C4-2B (cell line): ENCODE data around the gene TNRC18.

ENCODE experiments used
- H3K27ac ChIP-seq: fragments of 450-650 bp; 2 replicates; pipeline ENCODE4 v1.5.1; 2017
- ZFX ChIP-seq: fragments of 450-650 bp; IDR thresholded peaks from 2 replicates; pipeline ENCODE4 v1.6.1; 2017
- TF ChIP-seq, protein P1 (sequence below): fragments of 450-650 bp; conservative IDR thresholded peaks from 2 replicates; pipeline ENCODE4 v1.5.1; 2017; ENCODE audit warnings: mild to moderate bottlenecking

Gene TNRC18

DNA sequence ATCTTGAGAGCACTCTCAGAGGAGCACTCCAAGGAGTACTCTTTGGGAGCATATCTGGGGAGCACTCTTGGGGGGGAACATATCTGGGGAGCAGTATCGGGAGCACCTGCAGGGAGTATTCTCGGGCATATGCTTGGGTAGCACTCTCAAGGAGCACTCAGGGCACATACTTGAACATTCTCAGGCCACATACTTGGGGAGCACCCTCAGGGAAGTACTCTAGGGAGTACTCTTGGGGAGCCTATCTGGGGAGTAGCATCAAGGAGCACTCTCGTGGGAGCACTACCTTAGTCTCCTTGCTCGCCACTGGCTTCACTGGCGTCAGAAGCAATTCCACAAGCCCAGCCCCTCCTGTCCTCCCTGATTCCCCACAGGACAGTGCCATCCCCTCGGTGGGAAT, 31.5 kb upstream of the TNRC18 start:
- no peak for TF ChIP-seq ZFX
- TF ChIP-seq, protein P1, sequence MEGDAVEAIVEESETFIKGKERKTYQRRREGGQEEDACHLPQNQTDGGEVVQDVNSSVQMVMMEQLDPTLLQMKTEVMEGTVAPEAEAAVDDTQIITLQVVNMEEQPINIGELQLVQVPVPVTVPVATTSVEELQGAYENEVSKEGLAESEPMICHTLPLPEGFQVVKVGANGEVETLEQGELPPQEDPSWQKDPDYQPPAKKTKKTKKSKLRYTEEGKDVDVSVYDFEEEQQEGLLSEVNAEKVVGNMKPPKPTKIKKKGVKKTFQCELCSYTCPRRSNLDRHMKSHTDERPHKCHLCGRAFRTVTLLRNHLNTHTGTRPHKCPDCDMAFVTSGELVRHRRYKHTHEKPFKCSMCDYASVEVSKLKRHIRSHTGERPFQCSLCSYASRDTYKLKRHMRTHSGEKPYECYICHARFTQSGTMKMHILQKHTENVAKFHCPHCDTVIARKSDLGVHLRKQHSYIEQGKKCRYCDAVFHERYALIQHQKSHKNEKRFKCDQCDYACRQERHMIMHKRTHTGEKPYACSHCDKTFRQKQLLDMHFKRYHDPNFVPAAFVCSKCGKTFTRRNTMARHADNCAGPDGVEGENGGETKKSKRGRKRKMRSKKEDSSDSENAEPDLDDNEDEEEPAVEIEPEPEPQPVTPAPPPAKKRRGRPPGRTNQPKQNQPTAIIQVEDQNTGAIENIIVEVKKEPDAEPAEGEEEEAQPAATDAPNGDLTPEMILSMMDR, result no peak
- H3K27ac ChIP-seq, result no peak overlapping the region

DNA sequence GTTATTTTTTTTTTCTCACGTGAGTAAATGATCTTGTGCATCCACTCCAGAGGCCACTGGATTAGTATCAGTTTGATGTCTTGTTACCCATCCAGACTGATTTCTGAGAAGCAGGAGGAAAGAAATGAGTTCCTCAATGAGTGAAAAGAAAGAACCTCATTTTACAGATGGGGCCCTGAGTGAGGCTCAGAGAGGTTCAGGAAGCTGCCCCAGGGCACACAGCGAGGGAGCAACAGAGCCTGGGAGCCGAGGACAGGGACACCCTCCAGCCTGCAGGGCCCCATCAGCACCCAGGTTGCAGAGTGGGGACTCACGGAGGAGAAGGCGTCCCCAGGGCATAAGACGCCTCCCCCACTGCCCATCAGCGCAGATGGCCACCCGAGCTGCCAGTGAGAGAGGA, 30.9 kb upstream of the TNRC18 start:
- no peak overlapping the region for H3K27ac ChIP-seq
- TF ChIP-seq, protein P1, result no peak
- TF ChIP-seq ZFX, result no peak

DNA sequence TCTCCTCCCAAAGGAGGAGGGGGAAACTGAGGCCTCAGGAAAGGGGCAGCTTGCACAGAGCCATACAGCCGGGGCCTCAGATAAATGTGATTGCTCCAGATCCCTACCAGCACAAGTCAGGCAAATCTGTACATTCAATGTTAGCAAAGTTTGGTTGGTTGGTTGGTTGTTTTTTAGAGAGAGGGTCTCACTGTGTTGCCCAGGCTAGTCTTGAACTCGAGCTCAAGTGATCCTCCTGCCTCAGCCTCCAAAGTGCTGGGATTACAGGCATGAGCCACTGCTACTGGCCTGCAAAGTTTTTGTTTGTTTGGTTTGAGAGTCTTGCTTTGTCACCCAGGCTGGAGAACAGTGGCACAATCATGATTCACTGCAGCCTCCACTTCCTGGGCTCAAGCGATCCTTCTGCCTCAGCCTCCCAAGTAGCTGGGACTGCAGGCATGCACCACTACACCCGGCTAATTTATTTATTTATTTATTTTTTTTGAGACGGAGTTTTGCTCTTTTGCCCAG, 30.0 kb upstream of the TNRC18 start:
- H3K27ac ChIP-seq, result no peak overlapping the region
- TF ChIP-seq, protein P1, result no peak
- no peak for TF ChIP-seq ZFX

DNA sequence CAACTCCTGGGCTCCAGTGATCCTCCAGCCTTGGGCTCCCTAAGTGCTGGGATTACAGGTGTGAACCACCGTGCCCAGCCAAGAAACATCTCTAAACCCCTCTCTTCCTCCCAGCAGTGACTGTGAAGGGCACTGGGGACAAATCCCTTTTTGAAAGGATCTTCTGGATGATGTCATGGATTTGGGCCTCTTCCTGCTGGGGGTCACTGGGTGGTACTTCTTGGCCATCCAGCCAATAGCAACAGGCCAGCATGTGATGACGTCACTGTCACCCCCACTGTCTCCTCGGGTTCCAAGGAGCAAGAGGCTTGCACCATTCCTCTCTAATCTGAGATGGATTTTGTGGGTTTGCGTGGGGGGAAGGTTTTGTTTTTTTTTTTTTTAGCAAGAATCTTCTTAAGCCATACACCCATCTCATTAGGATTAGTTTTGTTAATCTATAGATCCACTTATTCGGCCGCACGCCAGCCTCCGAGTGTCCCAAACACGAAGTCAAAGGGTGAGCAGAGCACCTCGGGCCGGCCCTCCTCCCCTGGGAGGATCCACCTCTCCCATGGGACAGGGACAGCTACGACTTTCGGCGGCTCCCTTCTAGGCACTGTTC, 29.4 kb upstream of the TNRC18 start:
- TF ChIP-seq, protein P1, result no peak
- no peak for TF ChIP-seq ZFX
- H3K27ac ChIP-seq, result no peak overlapping the region

DNA sequence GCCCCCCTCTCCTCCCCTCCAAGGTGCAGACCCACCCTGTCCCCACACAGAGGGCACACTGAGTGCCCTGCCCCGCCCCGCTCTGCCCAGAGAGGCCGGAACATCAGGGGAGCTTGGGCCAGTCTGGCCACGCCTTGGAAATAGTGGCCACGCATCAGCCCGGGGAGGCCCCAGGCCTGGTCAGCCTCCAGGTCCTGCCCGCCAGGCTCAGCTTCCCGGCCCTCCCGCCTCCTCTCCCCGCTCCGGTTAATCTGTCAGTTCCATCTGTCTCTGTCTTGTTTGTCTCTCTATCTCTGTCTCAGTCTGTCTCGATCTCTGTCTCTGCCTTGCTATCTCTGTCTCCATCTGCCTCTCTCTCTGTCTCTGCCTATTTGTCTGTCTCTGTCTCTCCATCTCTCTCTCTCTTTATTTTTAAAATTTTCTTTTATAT, 28.9 kb upstream of the TNRC18 start:
- TF ChIP-seq, protein P1, result no peak
- no peak for TF ChIP-seq ZFX
- no peak overlapping the region for H3K27ac ChIP-seq

DNA sequence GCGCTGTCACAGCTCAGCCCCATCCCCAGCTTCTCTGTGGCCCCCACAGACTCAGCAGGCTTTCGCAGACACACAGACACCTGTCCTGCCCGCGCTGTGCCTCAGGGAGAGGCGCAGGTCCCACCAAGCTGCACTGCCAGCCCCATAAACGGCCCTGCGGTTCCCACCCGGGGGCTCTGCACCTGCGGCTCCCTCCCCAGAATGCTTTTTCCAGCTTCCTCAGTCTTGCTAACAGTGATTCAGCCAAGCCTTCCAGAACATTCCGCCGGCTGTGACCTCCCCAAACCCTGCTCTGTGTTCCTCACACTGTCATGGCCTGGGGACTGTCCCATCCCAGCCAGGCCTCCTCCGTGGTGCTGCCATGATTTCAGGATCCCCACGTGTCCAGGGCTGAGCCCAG, 27.8 kb upstream of the TNRC18 start:
- H3K27ac ChIP-seq, result no peak overlapping the region
- TF ChIP-seq, protein P1, result no peak
- no peak for TF ChIP-seq ZFX

DNA sequence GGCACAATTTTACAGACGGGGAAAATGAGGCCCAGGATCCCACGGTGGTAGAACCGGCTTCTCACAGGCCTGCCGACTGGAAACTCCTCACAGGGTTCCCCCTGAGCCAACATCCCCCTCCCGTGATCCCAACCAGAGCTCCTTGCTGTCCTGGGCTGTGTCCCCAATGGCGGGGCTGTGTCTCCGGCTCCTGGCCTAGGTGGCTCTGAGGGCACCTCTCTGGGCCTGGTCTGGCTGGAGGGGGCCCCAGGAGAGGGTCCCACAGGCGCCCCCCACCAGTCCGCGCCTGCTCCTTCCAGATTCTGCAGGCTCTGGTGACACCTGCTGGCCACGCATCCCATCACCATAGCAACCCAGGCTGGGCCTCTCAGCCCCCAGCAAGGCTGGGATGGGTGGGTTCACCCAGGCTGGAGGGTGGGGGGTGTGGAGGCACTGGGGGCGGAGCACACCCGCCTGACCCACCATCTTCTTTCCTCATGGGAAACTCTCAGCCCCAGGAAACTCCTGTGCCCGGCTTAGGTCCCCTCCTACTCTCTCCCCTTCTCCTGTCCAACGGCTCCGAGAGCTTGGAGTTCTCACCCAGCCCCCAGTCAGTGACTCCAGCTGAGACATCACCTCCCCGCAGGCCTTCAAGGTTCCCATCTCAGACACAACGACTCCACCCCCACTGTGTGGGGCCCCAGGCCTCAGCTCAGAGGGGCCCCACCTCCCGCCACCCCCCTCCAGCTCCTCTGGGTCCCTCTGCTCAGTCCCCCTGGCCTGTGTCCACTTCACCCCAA, 27.1 kb upstream of the TNRC18 start:
- TF ChIP-seq ZFX, result no peak
- TF ChIP-seq, protein P1, result no peak; the same call in 1 of the 2 replicates

More for the DNA sequence above, 27.1 kb upstream of the TNRC18 start:
- no peak overlapping the region for H3K27ac ChIP-seq
